Activated CD8-positive, alpha-beta T cell treated with anti-CD3 and anti-CD28 coated beads, Interleukin-2, amount 10 ng/mL, durations not matched to agents 7 days and 5 days (primary cell): ENCODE data around the gene ZNRF1. TPM values are rescaled to one million over a fixed set of nuclear protein-coding genes. Genes with fewer than 3 reads are reported as not detected.
"Not testable (repeated sequence)": the region's sequence is repeated elsewhere in the genome, so short reads cannot be mapped to it uniquely, and the experiment has no call there.

ENCODE experiments used
- ATAC-seq: fragments of 150-1000 bp; cut with Tn5 transposase; one replicate; pipeline ENCODE4 v1.10.0; 2021; ENCODE audit warnings: moderate library complexity
- CTCF ChIA-PET: fragments of 350-600 bp; sonication (Branson Sonifier 250); formaldehyde crosslinking; loops from one replicate; lab custom pipeline; 2021; ENCODE audit warnings: antibody characterized with exemption; lab: Charles Lee
- POLR2A ChIA-PET: fragments of 350-600 bp; sonication (Branson Sonifier 250); formaldehyde crosslinking; loops from one replicate; lab custom pipeline; 2021; ENCODE audit warnings: antibody characterized with exemption; lab: Charles Lee
- DNase-seq: peaks from one replicate; pipeline ENCODE4 v3.0.0-alpha.2; 2020
- H3K27ac Mint-ChIP-seq: one replicate; pipeline ENCODE4 v1.8.0; 2021; ENCODE audit warnings: mild to moderate bottlenecking, mixed read lengths
- H3K27me3 Mint-ChIP-seq: one replicate; pipeline ENCODE4 v1.8.0; 2021; ENCODE audit warnings: low read depth, mixed read lengths
- H3K36me3 Mint-ChIP-seq: one replicate; pipeline ENCODE4 v1.8.0; 2021; ENCODE audit warnings: low read depth, mixed read lengths
- H3K4me1 Mint-ChIP-seq: one replicate; pipeline ENCODE4 v1.8.0; 2021; ENCODE audit warnings: low read depth, mixed read lengths
- H3K4me3 Mint-ChIP-seq: one replicate; pipeline ENCODE4 v1.8.0; 2021; ENCODE audit warnings: mild to moderate bottlenecking, mixed read lengths
- H3K9me3 Mint-ChIP-seq: one replicate; pipeline ENCODE4 v1.8.0; 2022; ENCODE audit warnings: mixed read lengths; ENCODE audit not compliant: insufficient read depth
- total RNA-seq, 2 experiments: library from RNA; stranded (reverse); gene quantifications; one replicate each; pipeline ENCODE4 v1.2.3, GENCODE V29; 2021

Gene ZNRF1
- total RNA-seq, 2 experiments from 2014 or later, result 8.5 to 11.1 TPM

DNA sequence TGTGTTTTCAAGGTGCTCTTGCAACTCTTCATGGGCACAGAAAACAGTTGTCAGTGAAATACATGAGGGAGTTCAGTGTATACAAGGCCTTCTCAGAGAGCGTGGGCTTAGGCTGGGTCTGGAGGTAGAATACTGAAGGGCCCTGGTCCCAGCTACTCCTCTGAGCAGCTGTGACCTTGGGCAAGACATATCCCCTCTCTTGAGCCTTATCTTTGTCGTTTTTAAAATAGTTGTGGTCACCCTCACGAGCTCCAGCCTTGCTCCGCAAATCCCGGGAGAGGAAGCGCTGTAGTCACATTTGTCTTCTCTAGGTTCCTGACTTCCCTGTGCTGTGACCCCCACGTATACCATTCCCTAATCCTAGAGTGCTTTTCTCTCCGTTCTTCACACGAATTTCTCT lies 3.6 kb downstream of the ZNRF1 start:
- Mint-ChIP-seq H3K36me3 (peaks cover 6% of the 10 kb centered on the region), H3K27ac (no peak overlapping the region), H3K27me3 (peaks cover 13% of the 10 kb centered on the region), H3K9me3 (no peaks in the 10 kb centered on the region), H3K4me3 (no peak overlapping the region), H3K4me1 (peaks cover 23% of the 10 kb centered on the region)
- POLR2A ChIA-PET, result no interaction called here
- ATAC-seq (no peak), DNase-seq (no peak)
- CTCF ChIA-PET, result interaction anchor here (1.1 to 3.3 kb wide), 2 partner anchors 10 to 109 kb away, joined by 3 to 16 read pairs; no protein-coding TSS in a partner anchor

DNA sequence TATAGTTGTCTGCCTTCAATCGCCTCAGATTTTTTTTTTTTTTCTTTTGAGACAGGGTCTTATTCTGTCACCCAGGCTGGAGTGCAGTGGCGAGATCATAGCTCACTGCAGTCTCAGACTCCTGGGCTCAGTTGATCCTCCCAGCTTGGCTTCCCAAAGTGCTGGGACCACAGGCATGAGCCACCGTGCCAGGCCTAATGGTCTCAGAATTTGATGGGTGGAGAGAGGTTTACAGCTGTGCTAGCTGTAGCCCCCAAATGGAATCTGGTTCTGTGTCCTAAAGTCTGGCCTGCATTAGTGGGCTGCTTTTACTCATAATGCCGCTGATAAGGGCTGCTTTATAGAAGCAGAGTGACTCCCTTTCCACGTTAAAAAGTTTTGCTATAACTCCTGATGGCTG lies 5.1 kb downstream of the ZNRF1 start:
- H3K9me3 Mint-ChIP-seq, result no peaks in the 10 kb centered on the region
- H3K36me3 Mint-ChIP-seq, result peaks cover 6% of the 10 kb centered on the region
- H3K27ac Mint-ChIP-seq, result no peak overlapping the region
- peaks cover 17% of the 10 kb centered on the region for H3K27me3 Mint-ChIP-seq
- DNase-seq (no peak), ATAC-seq (no peak)
- H3K4me1 Mint-ChIP-seq, result peaks cover 16% of the 10 kb centered on the region
- POLR2A ChIA-PET, result no interaction called here
- CTCF ChIA-PET, result interaction anchor here (1.2 to 3.3 kb wide), 2 partner anchors 94 to 107 kb away, joined by 3 to 16 read pairs; no protein-coding TSS in a partner anchor
- no peak overlapping the region for H3K4me3 Mint-ChIP-seq

DNA sequence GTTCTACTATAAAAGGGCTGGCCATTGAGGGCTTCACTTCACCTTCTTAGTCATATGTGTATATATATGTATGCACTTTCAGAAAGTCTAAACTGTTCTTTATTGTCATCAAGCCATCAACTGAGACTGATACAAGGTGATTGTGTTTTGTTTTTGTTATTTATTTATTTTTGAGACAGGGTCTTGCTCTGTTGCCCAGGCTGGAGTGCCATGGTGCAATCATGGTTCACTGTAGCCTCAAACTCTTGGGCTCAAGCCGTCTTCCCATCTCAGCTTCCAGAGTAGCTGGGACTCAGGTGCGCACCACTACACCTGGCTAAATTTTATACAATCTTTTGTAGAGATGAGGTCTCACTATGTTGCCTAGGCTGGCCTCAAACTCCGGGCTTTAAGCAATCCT lies 5.6 kb downstream of the ZNRF1 start:
- Mint-ChIP-seq H3K4me1 (peaks cover 16% of the 10 kb centered on the region), H3K9me3 (no peaks in the 10 kb centered on the region), H3K36me3 (peaks cover 6% of the 10 kb centered on the region), H3K4me3 (no peak overlapping the region), H3K27me3 (peaks cover 17% of the 10 kb centered on the region), H3K27ac (no peak overlapping the region)
- ChIA-PET POLR2A (no interaction called here), CTCF (interaction anchor here (1.0 to 4.5 kb wide), 5 partner anchors 57 to 106 kb away, joined by 3 to 30 read pairs (median 3); no protein-coding TSS in a partner anchor)
- no peak for ATAC-seq
- DNase-seq, result no peak

DNA sequence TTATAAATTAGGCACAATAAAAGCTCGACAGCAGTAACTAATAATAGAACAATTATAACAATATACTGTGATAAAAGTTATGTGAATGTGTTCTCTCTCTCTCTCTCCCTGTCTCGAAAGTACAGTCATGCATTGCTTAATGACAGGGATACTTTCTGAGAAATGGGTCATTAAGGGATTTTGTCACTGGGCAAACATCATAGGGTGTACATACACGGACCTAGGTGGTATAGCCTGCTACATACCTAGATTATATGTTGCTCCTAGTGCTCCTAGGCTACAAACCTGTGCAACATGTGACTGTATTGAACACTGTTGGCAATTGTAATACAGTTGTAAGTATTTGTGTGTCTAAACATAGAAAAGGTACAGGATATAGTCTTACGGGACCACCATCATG lies 6.9 kb downstream of the ZNRF1 start:
- ChIA-PET CTCF (interaction anchor here (1.0 to 4.5 kb wide), 4 partner anchors 56 to 105 kb away, joined by 3 to 30 read pairs (median 4); no protein-coding TSS in a partner anchor), POLR2A (no interaction called here)
- Mint-ChIP-seq H3K36me3 (peaks cover 6% of the 10 kb centered on the region), H3K4me1 (peaks cover 7% of the 10 kb centered on the region), H3K27ac (no peak overlapping the region), H3K9me3 (no peaks in the 10 kb centered on the region), H3K4me3 (no peak overlapping the region), H3K27me3 (peaks cover 11% of the 10 kb centered on the region)
- ATAC-seq, result no peak
- DNase-seq, result no peak

DNA sequence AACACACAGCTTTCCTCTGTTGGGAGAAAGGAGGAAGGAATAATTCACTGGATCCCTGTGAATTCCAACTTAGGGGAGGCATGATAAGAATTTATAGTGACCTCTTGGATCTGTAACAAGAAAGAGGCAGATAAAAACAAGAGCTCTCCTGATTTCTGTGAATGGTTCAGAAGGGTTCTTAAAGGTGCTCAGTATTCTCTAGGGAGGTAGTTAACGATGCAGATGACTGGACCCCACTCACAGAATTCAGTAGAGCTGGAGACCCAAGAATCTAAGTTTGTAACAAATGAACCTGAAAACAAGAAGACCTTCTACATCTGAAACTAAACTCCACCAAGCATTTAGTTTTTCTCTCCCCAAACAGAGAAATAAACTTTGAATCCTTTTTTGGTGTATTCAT lies 8.6 kb downstream of the ZNRF1 start:
- DNase-seq (no peak), ATAC-seq (no peak)
- H3K36me3 Mint-ChIP-seq, result peaks cover 6% of the 10 kb centered on the region
- ChIA-PET POLR2A (no interaction called here), CTCF (interaction anchor here (1.2 to 4.5 kb wide), 3 partner anchors 9 to 103 kb away, joined by 3 to 30 read pairs (median 8); partner anchors contain the start of genes WDR59 and ZNRF1)
- H3K4me1 Mint-ChIP-seq, result peaks cover 12% of the 10 kb centered on the region
- no peak overlapping the region for H3K4me3 Mint-ChIP-seq
- no peaks in the 10 kb centered on the region for H3K9me3 Mint-ChIP-seq
- no peak overlapping the region for H3K27ac Mint-ChIP-seq
- peaks cover 4% of the 10 kb centered on the region for H3K27me3 Mint-ChIP-seq

DNA sequence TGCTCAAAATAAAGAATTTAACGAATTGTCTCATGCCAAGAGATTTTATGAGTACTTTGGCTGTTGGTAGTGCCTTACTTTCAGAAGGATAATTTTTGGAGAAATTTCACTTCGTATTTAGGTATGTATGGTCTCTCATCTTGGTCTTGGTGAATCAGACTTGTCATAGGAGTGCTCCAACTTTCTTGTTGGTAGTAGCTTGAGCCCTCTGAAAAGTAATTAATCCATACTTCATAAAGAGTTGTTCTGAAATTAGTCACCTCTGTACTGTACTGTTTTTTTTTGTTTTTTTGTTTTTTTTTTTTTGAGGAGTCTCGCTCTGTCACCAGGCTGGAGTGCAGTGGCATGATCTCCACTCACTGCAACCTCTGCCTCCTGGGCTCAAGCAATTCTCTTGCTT lies 11.6 kb downstream of the ZNRF1 start:
- H3K4me3 Mint-ChIP-seq, result no peak overlapping the region
- POLR2A ChIA-PET, result interaction anchor here (1.4 kb wide), 1 partner anchor 310 kb away, joined by 3 read pairs; the partner anchor contains the start of gene MLKL
- H3K36me3 Mint-ChIP-seq, result no peaks in the 10 kb centered on the region
- H3K27me3 Mint-ChIP-seq, result peaks cover 4% of the 10 kb centered on the region
- DNase-seq, result no peak
- peaks cover 19% of the 10 kb centered on the region for H3K4me1 Mint-ChIP-seq
- ATAC-seq, result no peak
- CTCF ChIA-PET, result interaction anchor here (1.0 to 3.5 kb wide), 2 partner anchors 57 to 100 kb away, joined by 3 to 40 read pairs; no protein-coding TSS in a partner anchor
- no peak overlapping the region for H3K27ac Mint-ChIP-seq
- no peaks in the 10 kb centered on the region for H3K9me3 Mint-ChIP-seq

DNA sequence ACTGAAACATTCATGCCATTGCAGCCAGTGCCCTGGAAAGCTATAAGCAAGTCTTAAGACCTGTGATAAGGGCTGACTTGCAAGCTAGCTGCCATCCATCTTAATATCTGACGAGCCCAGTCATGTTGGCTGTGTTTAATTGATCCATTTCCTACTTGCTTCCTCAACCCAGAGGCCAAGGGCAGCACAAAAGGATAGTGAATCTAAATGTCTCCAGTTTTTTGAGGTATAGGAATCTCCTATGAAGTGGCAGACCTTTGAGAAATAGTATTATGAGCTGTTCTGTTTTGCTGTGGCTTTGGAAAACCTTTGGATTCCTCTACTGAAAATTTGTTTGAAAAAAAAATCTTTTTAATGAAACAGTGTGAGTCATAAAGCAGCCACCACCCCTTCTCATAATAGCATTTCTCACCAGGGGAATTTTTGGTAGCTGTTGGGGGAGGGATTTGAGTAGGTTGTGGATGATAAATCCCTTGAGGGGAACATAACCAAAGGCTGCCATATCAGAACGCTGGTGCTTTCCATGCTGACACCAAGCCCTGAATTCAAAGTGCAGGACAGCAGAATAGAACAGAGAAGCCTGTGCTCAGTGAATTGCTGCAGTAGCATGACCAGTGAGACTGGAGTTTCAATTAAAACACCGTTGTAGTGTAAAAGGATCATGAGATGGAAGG lies 12.9 kb downstream of the ZNRF1 start:
- ChIA-PET CTCF (interaction anchor here (1.1 to 3.5 kb wide), 7 partner anchors 10 to 99 kb away, joined by 3 to 40 read pairs (median 6); partner anchors contain the start of genes WDR59 and ZNRF1), POLR2A (no interaction called here)
- Mint-ChIP-seq H3K36me3 (no peaks in the 10 kb centered on the region), H3K9me3 (no peaks in the 10 kb centered on the region), H3K27ac (no peak overlapping the region), H3K4me3 (no peak overlapping the region), H3K4me1 (peaks cover 19% of the 10 kb centered on the region), H3K27me3 (peaks cover 4% of the 10 kb centered on the region)
- ATAC-seq (peak; percentile 33), DNase-seq (no peak)

DNA sequence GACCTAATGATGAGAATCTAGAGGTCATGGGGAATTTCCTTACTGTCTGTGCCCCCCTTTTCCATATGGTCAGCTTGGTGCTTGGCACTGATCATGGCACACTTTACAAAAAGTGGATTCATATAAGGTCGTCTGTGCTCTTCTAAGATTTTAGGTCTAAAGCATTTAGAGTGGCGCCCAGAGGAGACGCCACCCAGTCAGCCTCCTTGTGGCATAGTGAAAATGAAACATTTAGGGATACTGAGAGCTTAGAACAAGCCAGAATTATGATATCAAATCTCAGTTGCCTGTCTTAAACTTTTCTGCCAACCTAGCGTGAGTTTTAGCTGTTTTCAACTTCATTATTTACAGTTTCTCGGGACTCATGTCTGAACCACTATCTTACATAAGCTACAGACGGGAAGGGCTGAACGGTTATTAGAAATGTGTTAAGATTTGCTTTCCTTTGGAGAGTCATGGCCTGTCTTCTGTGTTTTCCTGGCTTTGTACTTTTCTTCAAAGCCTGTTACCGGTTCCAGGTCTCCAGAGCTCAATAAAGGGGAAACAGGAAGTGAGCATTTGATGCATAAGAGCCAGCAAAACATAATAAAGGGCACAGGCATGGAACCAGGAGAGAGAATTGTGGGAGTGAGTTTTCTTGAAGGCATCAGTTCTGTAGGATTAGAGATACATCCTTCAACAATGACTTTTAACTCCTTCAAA lies 13.7 kb downstream of the ZNRF1 start:
- CTCF ChIA-PET, result interaction anchor here (1.1 to 3.5 kb wide), 7 partner anchors 11 to 98 kb away, joined by 3 to 40 read pairs (median 6); partner anchors contain the start of genes WDR59 and ZNRF1
- Mint-ChIP-seq H3K9me3 (no peaks in the 10 kb centered on the region), H3K27me3 (peaks cover 4% of the 10 kb centered on the region), H3K36me3 (no peaks in the 10 kb centered on the region), H3K27ac (no peak overlapping the region), H3K4me1 (peaks cover 19% of the 10 kb centered on the region), H3K4me3 (no peak overlapping the region)
- ATAC-seq (no peak), DNase-seq (no peak)
- POLR2A ChIA-PET, result no interaction called here

DNA sequence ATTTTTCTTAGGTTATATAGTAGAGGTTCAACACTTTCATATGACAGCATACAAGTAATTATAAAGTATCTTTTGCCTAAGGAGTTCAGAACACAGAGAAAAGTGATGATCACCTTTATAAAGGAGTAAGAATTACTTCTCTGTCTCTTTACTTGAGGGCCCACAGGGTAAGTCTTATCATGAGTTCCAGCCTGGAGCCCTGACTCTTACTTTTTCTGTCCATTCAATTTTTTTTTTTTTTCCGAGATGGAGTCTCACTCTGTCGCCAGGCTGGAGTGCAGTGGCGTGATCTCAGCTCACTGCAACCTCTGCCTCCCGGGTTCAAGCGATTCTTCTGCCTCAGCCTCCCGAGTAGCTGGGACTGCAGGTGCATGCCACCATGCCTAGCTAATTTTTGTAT lies 14.3 kb downstream of the ZNRF1 start:
- H3K4me3 Mint-ChIP-seq, DNase-seq, ATAC-seq, H3K27me3 Mint-ChIP-seq, POLR2A ChIA-PET, H3K27ac Mint-ChIP-seq, H3K36me3 Mint-ChIP-seq, H3K9me3 Mint-ChIP-seq: not testable (repeated sequence)
- peaks cover 19% of the 10 kb centered on the region for H3K4me1 Mint-ChIP-seq
- CTCF ChIA-PET, result interaction anchor here (1.1 to 3.5 kb wide), 4 partner anchors 13 to 97 kb away, joined by 3 to 40 read pairs (median 6); partner anchors contain the start of gene ZNRF1

DNA sequence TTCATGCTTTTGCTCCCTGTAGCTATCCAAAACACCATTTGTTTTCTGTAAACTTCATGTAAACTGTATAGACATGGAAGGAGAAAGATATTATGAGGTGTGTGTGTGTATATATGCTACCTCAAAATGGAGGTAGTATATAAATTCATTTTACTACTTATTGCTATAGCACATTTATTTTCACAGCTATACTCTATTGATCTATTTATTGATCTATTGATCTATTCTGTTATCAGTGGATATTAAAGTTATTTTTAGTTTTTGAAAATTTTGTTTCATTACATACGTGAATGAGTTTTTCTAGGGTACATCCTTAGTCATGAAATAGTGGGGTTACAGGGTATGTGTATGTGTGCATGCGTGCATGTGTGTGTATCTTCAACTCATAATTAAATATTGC lies 15.5 kb downstream of the ZNRF1 start:
- no peak overlapping the region for H3K27ac Mint-ChIP-seq

DNA sequence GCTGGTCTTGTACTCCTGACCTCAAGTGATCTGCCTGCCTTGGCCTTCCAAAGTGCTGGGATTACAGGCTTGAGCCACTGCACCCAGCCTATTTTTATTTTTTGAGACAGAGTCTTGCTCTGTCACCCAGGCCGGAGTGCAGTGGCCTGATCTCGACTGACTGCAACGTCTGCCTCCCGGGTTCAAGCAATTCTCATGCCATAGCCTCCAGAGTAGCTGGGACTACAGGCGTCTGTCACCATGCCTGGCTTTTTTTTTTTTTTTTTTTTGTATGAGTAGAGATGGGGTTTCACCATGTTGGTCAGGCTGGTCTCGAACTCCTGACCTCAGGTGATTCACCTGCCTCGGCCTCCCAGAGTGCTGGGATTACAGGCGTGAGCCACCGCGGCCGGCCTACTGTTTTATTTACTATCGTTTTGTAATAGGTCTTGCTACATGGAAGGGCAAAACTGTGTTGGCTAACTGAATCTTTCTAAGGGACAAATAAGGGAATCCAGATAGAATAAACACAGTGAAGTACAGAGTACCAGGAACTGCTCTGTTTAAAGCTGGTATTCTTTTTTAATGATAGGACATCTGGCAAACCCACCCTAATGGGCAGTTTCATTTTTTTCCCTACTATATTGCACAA lies 17.7 kb downstream of the ZNRF1 start:
- not testable (repeated sequence) for H3K27me3 Mint-ChIP-seq

More for the DNA sequence above, 15.5 kb downstream of the ZNRF1 start:
- POLR2A ChIA-PET, result no interaction called here
- ATAC-seq, result no peak
- CTCF ChIA-PET, result interaction anchor here (1.1 kb wide), 2 partner anchors 61 to 97 kb away, joined by 3 read pairs; no protein-coding TSS in a partner anchor
- no peak overlapping the region for H3K4me3 Mint-ChIP-seq
- peaks cover 1% of the 10 kb centered on the region for H3K9me3 Mint-ChIP-seq
- no peak for DNase-seq
- H3K27me3 Mint-ChIP-seq, result no peaks in the 10 kb centered on the region
- H3K4me1 Mint-ChIP-seq, result peaks cover 19% of the 10 kb centered on the region
- peaks cover 1% of the 10 kb centered on the region for H3K36me3 Mint-ChIP-seq

More for the DNA sequence above, 17.7 kb downstream of the ZNRF1 start:
- CTCF ChIA-PET, result interaction anchor here (1.4 kb wide), 1 partner anchor 95 kb away, joined by 5 read pairs; no protein-coding TSS in a partner anchor
- ATAC-seq, H3K4me3 Mint-ChIP-seq, DNase-seq, H3K36me3 Mint-ChIP-seq, H3K27ac Mint-ChIP-seq, H3K9me3 Mint-ChIP-seq, POLR2A ChIA-PET: not testable (repeated sequence)
- H3K4me1 Mint-ChIP-seq, result peaks cover 15% of the 10 kb centered on the region
